ENCODE data around the gene NCOA7.

The NCOA7 gene

DNA sequence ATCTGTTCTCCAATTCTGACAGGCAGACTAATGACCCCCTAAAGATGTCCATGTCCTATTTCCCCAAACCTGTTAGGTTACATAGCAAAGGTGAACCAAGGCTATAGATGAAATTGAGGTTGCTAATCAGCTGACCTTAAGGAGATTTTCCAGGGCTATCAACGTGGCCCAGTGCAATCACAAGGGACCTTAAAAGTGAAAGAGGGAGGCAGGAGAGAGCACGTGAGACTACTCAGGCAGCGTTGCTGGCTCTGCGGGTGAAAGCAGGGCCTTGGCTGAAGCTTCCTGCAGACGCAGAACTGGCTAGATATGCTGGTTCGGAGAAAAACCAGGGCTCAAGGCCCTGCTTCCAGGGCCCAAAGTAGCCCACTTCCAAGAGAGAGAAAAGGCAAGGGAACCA lies 78.7 kb downstream of the NCOA7 start:
- H3K9me3 ChIP-seq (ENCODE audit: control insufficient read depth in 2 of 2, low read length in 2 of 2) = no peaks in the 10 kb centered on the region
- peaks cover 5% of the 10 kb centered on the region for H3K4me1 ChIP-seq (ENCODE audit: control insufficient read depth, insufficient read depth, low read length)
- H3K27me3 ChIP-seq (ENCODE audit: control insufficient read depth in 1 of 2, insufficient read depth in 2 of 2, low read length in 2 of 2) = no peaks in the 10 kb centered on the region
- H3K9ac ChIP-seq (ENCODE audit: low read length in 2 of 2) = peak overlapping the region in 1 of 2 donors; percentile 30
- no peaks in the 10 kb centered on the region for H3K36me3 ChIP-seq (ENCODE audit: control insufficient read depth in 2 of 2, insufficient read depth in 2 of 2, low read length in 2 of 2)
- peak overlapping the region in 1 of 2 donors; percentile 38 for H3K4me3 ChIP-seq (ENCODE audit: low read length in 2 of 2)
- no peak overlapping the region for H3K27ac ChIP-seq (ENCODE audit: low read length)

DNA sequence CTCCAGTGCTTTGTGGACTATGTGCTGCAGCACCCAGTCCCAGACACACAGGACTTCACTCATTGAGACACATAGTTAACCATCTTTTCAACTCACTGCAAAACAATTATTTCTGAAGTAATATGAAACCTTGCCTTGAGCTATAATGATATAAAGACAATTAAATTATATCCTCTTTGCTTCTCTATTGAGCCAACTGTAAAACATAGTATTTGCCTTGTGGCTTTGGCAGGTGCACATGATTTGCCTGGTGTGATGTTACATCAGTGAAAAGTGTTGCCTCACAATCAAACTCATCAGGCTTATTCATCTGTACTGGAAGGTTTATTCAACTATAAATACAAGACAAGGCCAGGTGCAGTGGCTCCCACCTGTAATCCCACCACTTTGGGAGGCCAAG lies 80.6 kb downstream of the NCOA7 start:
- peaks cover 0 to 3% of the 10 kb centered on the region in 2 donors for H3K36me3 ChIP-seq (ENCODE audit: control insufficient read depth in 2 of 2, insufficient read depth in 2 of 2, low read length in 2 of 2)
- H3K27ac ChIP-seq (ENCODE audit: low read length) = no peak overlapping the region
- peaks cover 5% of the 10 kb centered on the region for H3K4me1 ChIP-seq (ENCODE audit: control insufficient read depth, insufficient read depth, low read length)

DNA sequence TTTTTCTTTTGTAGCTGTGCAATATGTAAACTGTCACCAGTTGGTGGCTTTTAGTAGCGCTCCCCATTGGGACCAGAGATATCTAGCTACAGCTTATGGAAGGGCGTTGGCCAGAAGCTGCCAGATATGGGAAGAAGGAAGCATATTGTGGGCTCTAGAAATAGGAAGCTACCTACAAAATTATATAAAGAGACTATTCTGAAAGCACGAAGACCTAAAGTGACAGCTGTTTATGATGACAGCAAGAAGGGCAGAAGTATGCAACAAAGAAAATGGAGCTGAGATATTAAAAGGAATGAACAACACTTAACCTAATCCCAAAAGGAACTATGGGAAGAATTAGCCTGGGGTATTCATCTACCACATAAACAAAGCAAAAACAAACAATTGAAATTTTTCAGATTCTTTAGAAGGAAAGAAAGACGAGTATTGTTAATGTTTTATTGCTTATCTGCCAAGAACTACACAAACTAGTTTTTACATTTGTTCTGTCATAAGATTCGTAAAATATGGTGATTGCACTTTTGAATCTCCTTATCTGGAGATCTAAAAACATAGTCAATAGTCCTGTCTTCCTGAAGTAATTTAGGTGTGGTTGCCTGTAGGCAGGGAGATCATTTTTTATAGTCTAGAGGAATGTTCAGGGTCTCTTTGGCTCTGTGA lies 81.6 kb downstream of the NCOA7 start:
- no peaks in the 10 kb centered on the region for H3K27me3 ChIP-seq (ENCODE audit: control insufficient read depth in 1 of 2, insufficient read depth in 2 of 2, low read length in 2 of 2)
- H3K9ac ChIP-seq (ENCODE audit: low read length in 2 of 2) = no peak overlapping the region
- H3K36me3 ChIP-seq (ENCODE audit: control insufficient read depth in 2 of 2, insufficient read depth in 2 of 2, low read length in 2 of 2) = peaks cover 0 to 3% of the 10 kb centered on the region in 2 donors
- H3K9me3 ChIP-seq (ENCODE audit: control insufficient read depth in 2 of 2, low read length in 2 of 2) = no peaks in the 10 kb centered on the region
- H3K27ac ChIP-seq (ENCODE audit: low read length) = no peak overlapping the region
- no peak overlapping the region for H3K4me3 ChIP-seq (ENCODE audit: low read length in 2 of 2)
- H3K4me1 ChIP-seq (ENCODE audit: control insufficient read depth, insufficient read depth, low read length) = peaks cover 5% of the 10 kb centered on the region

More for the DNA sequence above, 80.6 kb downstream of the NCOA7 start:
- no peak overlapping the region for H3K9ac ChIP-seq (ENCODE audit: low read length in 2 of 2)
- H3K9me3 ChIP-seq (ENCODE audit: control insufficient read depth in 2 of 2, low read length in 2 of 2) = no peaks in the 10 kb centered on the region
- no peak overlapping the region for H3K4me3 ChIP-seq (ENCODE audit: low read length in 2 of 2)
- H3K27me3 ChIP-seq (ENCODE audit: control insufficient read depth in 1 of 2, insufficient read depth in 2 of 2, low read length in 2 of 2) = no peaks in the 10 kb centered on the region

DNA sequence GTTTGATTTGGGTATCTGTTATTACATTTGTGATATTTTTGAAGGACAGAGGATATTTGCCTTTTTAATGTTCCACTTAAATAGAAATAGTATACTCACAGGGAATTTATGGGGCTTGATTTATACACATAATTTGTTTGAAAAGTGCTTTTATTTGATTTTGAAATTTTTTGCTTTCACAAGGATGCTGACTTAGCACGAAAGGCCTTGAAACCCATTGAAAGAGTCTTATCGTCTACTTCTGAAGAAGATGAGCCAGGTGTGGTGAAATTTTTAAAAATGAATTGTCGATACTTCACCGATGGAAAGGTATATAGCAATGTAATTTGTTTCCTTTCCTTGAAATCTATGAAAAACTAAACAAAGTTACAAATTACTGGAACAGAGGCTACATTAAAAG lies 91.5 kb downstream of the NCOA7 start:
- Histone ChIP-seq H3K27me3 (ENCODE audit: control insufficient read depth in 1 of 2, insufficient read depth in 2 of 2, low read length in 2 of 2) (no peaks in the 10 kb centered on the region), H3K36me3 (ENCODE audit: control insufficient read depth in 2 of 2, insufficient read depth in 2 of 2, low read length in 2 of 2) (peaks cover 10 to 13% of the 10 kb centered on the region in 2 donors), H3K4me1 (ENCODE audit: control insufficient read depth, insufficient read depth, low read length) (no peaks in the 10 kb centered on the region), H3K9me3 (ENCODE audit: control insufficient read depth in 2 of 2, low read length in 2 of 2) (no peaks in the 10 kb centered on the region), H3K27ac (ENCODE audit: low read length) (no peak overlapping the region), H3K4me3 (ENCODE audit: low read length in 2 of 2) (no peak overlapping the region), H3K9ac (ENCODE audit: low read length in 2 of 2) (no peak overlapping the region)

DNA sequence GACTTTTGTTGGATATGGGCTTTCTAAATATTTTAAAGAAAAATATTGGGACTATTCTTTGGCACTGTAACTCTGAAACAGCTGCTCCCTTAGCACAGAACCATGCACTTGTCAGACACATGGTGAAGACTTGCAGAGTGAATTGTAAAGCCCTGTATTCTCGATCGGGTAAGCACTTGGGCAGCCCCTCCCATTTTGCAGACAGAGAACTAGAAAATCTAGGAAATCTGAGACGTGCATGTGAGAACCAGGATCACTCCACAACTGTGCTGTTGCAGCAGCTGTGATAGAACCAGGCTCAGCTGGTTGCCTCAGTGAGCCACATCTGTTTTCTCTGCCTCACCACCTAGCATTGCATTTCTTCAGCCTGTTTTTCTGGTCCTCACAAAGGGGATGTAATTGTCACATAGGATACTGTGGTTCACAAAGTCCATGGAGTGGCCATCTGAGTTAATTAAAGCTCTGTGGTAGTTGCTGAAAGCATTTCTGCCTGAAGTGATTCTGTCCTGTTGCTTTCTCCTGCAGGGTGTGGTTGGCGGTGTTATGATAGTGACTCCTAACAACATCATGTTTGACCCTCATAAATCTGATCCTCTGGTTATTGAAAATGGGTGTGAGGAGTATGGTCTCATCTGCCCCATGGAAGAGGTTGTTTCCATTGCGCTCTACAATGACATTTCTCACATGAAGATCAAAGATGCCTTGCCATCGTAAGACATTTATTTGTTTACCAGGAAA lies 94.0 kb downstream of the NCOA7 start:
- H3K27ac ChIP-seq (ENCODE audit: low read length) = no peak overlapping the region
- no peak overlapping the region for H3K4me3 ChIP-seq (ENCODE audit: low read length in 2 of 2)
- no peaks in the 10 kb centered on the region for H3K4me1 ChIP-seq (ENCODE audit: control insufficient read depth, insufficient read depth, low read length)
- H3K9me3 ChIP-seq (ENCODE audit: control insufficient read depth in 2 of 2, low read length in 2 of 2) = no peaks in the 10 kb centered on the region
- H3K36me3 ChIP-seq (ENCODE audit: control insufficient read depth in 2 of 2, insufficient read depth in 2 of 2, low read length in 2 of 2) = peaks cover 15 to 18% of the 10 kb centered on the region in 2 donors
- no peaks in the 10 kb centered on the region for H3K27me3 ChIP-seq (ENCODE audit: control insufficient read depth in 1 of 2, insufficient read depth in 2 of 2, low read length in 2 of 2)
- no peak overlapping the region for H3K9ac ChIP-seq (ENCODE audit: low read length in 2 of 2)

DNA sequence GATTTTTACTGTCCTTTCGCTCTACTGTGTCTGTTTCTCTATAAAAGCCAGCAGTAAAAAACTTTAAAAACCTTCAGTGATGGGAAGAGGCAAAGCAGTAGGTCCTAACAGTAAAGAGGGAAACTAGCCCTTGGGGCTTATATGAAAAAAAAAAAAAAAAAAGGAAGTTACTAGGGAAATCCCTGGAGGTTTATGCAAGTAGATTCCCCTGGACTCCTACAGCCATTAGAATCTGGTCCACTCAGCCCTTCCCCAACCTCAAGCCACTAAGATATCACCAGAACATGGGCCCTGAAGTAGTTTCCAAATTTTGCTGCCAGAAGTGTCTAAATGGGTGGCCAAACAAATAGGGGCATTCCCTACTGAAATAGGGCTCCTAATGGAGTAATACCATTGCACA lies 95.3 kb downstream of the NCOA7 start:
- Histone ChIP-seq H3K4me1 (ENCODE audit: control insufficient read depth, insufficient read depth, low read length) (no peaks in the 10 kb centered on the region), H3K27me3 (ENCODE audit: control insufficient read depth in 1 of 2, insufficient read depth in 2 of 2, low read length in 2 of 2) (no peaks in the 10 kb centered on the region), H3K27ac (ENCODE audit: low read length) (no peak overlapping the region), H3K9ac (ENCODE audit: low read length in 2 of 2) (no peak overlapping the region), H3K9me3 (ENCODE audit: control insufficient read depth in 2 of 2, low read length in 2 of 2) (no peaks in the 10 kb centered on the region), H3K4me3 (ENCODE audit: low read length in 2 of 2) (no peak overlapping the region), H3K36me3 (ENCODE audit: control insufficient read depth in 2 of 2, insufficient read depth in 2 of 2, low read length in 2 of 2) (peaks cover 15 to 18% of the 10 kb centered on the region in 2 donors)

DNA sequence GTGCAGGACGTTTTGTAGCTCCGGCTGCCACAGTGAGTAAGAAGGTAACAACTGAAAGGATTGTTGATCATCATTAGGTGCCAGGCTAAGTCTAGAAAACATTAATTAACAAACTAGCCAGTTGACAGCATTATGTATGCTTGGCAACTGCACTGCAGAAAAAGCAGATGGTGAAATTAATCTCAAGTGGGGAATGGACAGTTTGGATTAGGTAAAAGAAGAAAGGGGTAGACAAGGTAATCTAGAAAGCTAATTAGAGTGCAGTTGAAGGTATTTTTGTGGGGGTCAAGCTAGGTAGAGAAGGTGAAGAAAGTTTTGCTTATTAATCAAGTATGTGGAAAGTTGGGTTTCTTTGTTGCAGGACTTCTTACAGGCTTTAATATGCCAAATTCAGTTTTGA lies 96.2 kb downstream of the NCOA7 start:
- Histone ChIP-seq H3K4me1 (ENCODE audit: control insufficient read depth, insufficient read depth, low read length) (no peaks in the 10 kb centered on the region), H3K9me3 (ENCODE audit: control insufficient read depth in 2 of 2, low read length in 2 of 2) (no peaks in the 10 kb centered on the region), H3K4me3 (ENCODE audit: low read length in 2 of 2) (no peak overlapping the region), H3K27ac (ENCODE audit: low read length) (no peak overlapping the region), H3K36me3 (ENCODE audit: control insufficient read depth in 2 of 2, insufficient read depth in 2 of 2, low read length in 2 of 2) (peaks cover 11 to 13% of the 10 kb centered on the region in 2 donors), H3K27me3 (ENCODE audit: control insufficient read depth in 1 of 2, insufficient read depth in 2 of 2, low read length in 2 of 2) (no peaks in the 10 kb centered on the region), H3K9ac (ENCODE audit: low read length in 2 of 2) (no peak overlapping the region)

DNA sequence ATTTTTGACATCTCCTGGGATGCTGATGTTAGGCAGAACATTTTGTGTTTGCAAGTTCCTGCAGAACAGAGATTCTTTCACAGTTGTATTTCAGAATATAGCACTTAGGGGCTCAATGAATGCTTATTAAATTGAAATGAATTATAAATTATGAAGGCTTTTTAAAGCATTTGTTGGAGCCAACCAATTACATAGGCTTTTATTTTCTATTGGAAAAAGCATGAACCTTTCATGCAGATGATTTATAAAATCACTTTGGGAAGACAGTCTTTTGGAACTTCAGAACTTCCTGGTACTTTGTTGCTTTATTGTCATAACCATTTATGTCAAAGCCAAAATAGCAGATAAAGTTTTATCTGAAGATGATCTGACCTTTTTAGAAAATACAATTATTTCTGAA lies 96.6 kb downstream of the NCOA7 start:
- Histone ChIP-seq H3K4me3 (ENCODE audit: low read length in 2 of 2) (no peak overlapping the region), H3K27ac (ENCODE audit: low read length) (no peak overlapping the region), H3K27me3 (ENCODE audit: control insufficient read depth in 1 of 2, insufficient read depth in 2 of 2, low read length in 2 of 2) (no peaks in the 10 kb centered on the region), H3K9me3 (ENCODE audit: control insufficient read depth in 2 of 2, low read length in 2 of 2) (no peaks in the 10 kb centered on the region), H3K9ac (ENCODE audit: low read length in 2 of 2) (no peak overlapping the region), H3K4me1 (ENCODE audit: control insufficient read depth, insufficient read depth, low read length) (no peaks in the 10 kb centered on the region), H3K36me3 (ENCODE audit: control insufficient read depth in 2 of 2, insufficient read depth in 2 of 2, low read length in 2 of 2) (peaks cover 8 to 13% of the 10 kb centered on the region in 2 donors)

DNA sequence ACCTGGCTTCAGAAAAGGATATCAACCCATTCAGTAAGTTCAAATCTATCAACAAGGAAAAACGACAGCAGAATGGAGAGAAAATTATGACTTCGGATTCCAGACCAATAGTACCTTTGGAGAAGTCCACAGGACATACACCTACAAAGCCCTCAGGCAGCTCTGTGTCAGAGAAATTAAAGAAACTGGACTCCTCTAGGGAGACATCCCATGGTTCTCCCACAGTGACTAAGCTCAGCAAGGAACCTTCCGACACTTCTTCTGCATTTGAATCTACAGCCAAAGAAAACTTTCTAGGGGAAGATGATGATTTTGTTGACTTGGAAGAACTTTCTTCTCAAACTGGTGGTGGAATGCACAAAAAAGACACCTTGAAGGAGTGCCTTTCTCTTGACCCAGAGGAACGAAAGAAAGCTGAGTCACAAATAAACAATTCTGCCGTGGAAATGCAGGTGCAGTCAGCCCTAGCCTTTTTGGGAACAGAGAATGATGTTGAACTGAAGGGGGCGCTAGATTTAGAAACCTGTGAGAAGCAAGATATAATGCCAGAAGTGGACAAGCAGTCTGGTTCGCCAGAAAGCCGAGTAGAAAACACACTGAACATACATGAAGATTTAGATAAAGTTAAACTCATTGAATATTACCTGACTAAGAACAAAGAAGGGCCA lies 98.4 kb downstream of the NCOA7 start:
- H3K36me3 ChIP-seq (ENCODE audit: control insufficient read depth in 2 of 2, insufficient read depth in 2 of 2, low read length in 2 of 2) = peaks cover 5 to 17% of the 10 kb centered on the region in 2 donors
- no peaks in the 10 kb centered on the region for H3K27me3 ChIP-seq (ENCODE audit: control insufficient read depth in 1 of 2, insufficient read depth in 2 of 2, low read length in 2 of 2)
- H3K4me3 ChIP-seq (ENCODE audit: low read length in 2 of 2) = no peak overlapping the region
- no peaks in the 10 kb centered on the region for H3K4me1 ChIP-seq (ENCODE audit: control insufficient read depth, insufficient read depth, low read length)
- H3K9ac ChIP-seq (ENCODE audit: low read length in 2 of 2) = no peak overlapping the region
- H3K27ac ChIP-seq (ENCODE audit: low read length) = no peak overlapping the region
- no peaks in the 10 kb centered on the region for H3K9me3 ChIP-seq (ENCODE audit: control insufficient read depth in 2 of 2, low read length in 2 of 2)

DNA sequence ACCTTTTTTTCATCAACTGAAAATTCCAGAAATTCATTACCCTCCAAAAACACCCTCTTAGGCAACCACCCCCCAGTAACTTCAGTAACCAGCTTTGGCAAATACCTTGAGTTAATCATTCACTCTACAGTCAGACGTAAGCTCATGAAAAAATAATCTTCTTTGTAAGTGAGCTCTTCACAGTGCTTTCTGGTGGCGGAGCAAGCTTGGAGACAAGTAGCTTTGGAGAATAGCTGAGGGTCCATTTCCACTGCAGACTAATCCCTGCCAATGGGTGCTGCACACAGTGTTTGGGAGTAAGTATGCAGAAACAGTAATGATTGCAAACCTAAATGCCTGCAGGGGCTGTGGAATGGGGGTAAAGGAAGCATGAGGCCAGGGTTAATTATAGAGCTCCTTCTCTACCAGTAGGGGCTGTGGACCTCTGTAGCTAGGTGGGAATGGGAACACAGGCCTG lies 109.0 kb downstream of the NCOA7 start:
- peaks cover 0 to 4% of the 10 kb centered on the region in 2 donors for H3K9me3 ChIP-seq (ENCODE audit: control insufficient read depth in 2 of 2, low read length in 2 of 2)
- no peak overlapping the region for H3K9ac ChIP-seq (ENCODE audit: low read length in 2 of 2)
- no peak overlapping the region for H3K27ac ChIP-seq (ENCODE audit: low read length)
- H3K27me3 ChIP-seq (ENCODE audit: control insufficient read depth in 1 of 2, insufficient read depth in 2 of 2, low read length in 2 of 2) = no peaks in the 10 kb centered on the region
- no peak overlapping the region for H3K4me3 ChIP-seq (ENCODE audit: low read length in 2 of 2)
- H3K4me1 ChIP-seq (ENCODE audit: control insufficient read depth, insufficient read depth, low read length) = no peaks in the 10 kb centered on the region
- H3K36me3 ChIP-seq (ENCODE audit: control insufficient read depth in 2 of 2, insufficient read depth in 2 of 2, low read length in 2 of 2) = peaks cover 7 to 12% of the 10 kb centered on the region in 2 donors

Measured in stomach smooth muscle (tissue), 2 donors.